Measurements from ENCODE around the gene ARHGAP24. TPM values are rescaled to one million over a fixed set of nuclear protein-coding genes. Genes with fewer than 3 reads are reported as not detected.

ARHGAP24 gene
- polyA plus RNA-seq, 1 donor, result 49.0 TPM

DNA sequence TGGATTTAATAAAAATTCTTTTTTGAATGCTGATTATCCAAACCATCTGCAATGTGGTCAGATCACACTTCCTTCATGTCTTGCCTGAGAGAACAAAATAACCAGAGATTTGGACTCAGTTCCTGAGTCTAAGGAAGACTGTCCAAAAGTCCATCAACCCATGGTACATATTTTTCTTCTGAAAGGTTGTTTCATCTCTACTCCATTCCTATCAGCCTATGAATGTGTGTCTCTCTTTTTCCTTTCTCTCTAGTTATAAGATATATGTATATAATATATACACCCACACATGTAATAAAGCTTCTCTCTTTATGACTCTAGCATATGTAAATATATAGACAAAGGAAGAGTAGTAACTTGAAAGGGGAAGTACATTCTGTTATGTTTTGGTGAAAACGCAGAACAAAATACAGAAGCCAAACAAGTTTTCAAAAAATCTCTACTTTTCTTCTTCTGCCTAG is 226.9 kb downstream of the ARHGAP24 start:
- DNase-seq, result no peak

GRCh38 chr4:85703096-85703495 is 228.1 kb downstream of the ARHGAP24 start:
- DNase-seq, result no peak

DNA sequence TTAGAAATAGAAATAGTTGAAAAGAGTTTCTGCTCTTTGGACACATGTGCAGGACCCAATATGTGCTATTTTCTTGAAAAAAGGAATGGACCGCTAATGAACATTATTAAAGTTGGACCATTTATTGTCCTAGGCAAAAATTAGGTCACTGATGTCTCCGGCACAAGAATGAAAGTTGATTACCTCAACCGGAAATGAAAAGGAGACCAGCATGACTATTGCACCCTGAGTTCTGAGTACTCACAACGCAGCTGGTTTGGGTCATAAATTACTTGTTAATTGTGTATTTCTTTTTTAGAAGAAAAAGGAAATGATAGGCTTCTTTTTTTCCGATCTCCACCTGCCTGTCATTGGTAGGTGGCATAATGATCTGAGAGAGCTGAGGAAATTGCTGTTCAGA is 232.7 kb downstream of the ARHGAP24 start:
- DNase-seq, result no peak

GRCh38 chr4:85708468-85708867 is 233.5 kb downstream of the ARHGAP24 start:
- no peak for DNase-seq

DNA sequence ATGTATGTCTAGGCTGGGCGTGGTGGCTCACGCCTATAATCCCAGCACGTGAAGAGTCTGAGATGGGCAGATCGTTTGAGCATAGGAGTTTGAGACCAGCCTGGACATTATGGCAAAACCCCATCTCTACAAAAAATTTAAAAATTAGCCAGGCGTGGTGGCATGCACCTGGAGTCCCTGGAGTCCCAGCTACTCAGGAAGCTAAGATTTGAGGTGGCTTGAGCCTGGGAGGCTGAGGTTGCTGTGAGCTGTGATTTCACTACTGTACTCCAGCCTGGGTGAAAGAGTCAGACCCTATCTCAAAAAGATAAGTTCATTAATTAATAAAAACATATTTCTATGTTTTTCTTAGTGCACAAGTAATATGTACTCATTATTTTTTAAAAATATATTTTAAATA is 238.1 kb downstream of the ARHGAP24 start:
- DNase-seq, result no peak

DNA sequence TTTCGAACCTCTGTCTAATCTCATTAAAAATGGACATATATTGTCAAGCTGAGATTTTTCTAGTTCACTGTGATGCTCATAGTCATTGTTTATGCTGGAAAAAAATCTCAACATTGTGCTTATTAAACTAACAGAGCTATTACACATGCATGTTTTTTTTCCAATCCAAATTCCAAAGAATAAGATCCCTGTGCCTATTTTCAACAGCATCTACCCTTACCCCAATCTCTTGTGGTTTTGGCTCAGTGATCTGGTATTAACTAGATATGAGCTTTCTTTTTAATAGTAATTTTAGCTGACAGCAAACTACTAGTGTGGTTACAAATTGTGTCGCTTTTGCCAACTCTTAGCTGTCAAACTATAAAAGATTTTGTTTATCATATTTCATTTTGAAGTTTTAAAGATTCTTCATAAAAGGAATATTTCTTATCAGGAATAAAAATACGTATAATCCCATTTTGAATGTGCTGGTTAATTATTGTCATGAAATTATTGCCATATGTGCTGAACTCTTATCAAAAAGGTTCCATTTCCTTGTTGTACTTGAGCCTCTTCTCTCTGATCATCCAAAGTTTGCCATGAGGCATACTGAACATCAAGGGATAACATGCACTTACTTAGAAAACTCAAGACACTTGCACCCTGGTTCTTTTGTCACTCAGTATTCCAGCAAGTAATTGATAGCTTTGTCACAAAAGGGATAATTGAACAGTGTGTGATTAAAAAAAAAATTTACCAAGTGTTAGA is 241.2 kb downstream of the ARHGAP24 start:
- no peak for DNase-seq

DNA sequence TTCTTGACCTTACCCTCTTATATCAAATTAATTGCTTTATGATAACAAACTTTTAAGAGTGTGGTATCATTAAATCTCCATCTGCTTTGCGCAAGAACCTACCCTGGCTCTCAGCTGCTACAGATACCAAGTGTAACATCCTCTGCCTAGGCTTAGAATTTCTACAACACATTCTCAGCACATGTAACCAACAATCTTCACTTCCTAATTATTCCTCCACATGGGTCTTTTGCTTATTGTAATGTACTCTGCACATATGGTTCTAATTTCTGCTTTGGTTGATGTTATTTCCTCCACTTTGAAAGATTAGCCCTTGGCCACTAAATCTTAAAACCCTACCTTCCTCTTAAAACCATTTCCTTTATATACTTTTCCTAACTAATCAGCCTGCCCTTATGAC is 242.4 kb downstream of the ARHGAP24 start:
- no peak for DNase-seq

DNA sequence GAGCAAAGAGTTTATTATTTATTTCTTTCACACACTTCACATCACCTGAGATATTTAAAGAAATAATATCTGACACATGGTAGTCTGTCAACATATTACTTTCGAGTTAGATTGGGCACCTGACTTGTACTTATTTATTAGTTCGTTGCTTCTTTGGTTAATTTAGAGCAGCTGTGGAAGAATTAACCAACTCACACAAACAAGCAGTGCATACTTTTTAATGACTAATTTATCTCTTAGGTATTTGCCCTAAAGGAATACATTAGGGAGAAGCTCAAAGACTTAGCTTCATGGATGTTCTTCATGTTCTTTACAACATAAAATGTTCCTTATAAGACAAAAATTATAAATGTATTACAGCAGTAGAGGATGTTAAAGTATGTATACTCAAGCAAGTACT is 242.9 kb downstream of the ARHGAP24 start:
- no peak for DNase-seq

DNA sequence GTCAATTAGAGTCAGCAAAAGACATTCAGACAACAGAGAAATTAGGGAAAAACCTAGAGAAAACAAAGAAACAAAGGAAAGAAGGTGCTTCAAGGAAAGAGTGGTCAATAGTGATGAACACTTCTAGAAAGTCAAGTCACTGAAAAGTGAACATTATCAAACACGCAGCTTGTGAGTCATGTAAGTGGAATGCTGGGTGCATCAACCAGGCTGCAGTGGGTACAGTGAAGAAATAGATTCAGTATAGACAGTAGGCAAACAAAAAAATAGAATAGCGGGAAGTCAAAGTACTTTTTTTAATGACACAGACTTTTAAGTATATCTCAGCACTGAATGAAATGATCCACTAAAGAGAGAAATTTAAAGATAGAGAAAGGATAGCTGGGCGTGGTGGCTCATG is 245.8 kb downstream of the ARHGAP24 start:
- DNase-seq, result no peak

GRCh38 chr4:85722401-85722800 is 247.5 kb downstream of the ARHGAP24 start:
- DNase-seq, result no peak

- DNase-seq, result no peak
Observed at GRCh38 chr4:85722807-85723206, 247.9 kb downstream of the ARHGAP24 start.

DNA sequence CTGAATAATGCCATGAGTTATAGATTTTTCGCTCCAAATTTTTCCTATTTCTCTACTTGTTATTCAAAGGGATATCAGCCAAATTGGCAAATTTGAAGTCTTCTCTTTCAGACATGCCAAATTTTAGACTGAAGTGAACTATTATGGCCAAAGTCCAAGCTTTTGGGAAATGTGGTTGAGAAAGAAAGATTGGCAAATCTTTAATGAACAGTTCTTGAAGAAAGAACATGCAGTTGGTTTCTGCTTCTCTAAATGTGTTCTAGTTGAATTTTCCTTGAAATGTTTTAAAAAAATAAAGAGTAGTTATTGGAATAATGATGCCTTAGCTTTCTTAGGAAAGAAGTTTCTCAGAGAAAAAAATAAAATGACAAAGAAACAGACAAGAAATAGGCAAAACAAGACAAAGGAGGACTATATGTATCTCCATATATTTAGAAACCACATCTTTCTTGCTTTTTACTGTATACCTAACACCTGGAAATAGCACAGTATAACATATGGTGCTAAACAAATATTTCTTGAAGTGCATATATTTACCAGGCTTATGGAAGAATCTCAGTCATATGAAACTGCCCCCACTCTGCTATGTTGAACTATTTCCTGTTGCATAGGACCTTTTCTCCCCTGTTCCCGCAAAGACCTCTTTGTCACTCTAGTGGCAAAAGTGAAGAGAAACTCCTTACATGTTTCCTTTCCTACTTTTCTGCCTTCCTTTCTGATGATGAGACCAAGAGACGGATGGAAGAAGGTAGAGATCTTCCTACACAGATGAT is 250.0 kb downstream of the ARHGAP24 start:
- peak; percentile 32 for DNase-seq

DNA sequence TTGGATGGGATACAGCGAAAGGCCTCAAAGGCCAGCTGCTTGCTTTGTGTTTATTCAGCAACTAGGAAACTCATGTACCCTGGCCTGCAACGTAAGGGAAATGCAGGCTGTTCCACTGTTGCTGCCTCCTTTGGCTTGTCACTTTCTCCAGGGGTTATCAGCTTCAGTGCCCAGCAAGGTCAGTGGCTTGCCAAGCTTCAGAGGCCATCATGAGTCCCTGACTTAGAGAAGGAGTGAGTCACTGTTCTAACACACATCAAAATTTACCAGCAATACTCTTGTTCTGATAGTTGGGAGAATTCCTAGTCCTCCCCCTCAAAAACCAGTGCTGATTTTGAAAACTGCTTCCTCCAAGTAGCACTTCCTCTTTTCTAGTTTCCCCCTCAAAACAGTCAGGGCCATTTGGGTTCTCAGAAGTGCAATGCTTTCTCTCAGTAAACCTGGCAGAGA is 250.8 kb downstream of the ARHGAP24 start:
- peak; percentile 48 for DNase-seq

- DNase-seq, result no peak
Observed at GRCh38 chr4:85726555-85726954, 251.6 kb downstream of the ARHGAP24 start.

DNA sequence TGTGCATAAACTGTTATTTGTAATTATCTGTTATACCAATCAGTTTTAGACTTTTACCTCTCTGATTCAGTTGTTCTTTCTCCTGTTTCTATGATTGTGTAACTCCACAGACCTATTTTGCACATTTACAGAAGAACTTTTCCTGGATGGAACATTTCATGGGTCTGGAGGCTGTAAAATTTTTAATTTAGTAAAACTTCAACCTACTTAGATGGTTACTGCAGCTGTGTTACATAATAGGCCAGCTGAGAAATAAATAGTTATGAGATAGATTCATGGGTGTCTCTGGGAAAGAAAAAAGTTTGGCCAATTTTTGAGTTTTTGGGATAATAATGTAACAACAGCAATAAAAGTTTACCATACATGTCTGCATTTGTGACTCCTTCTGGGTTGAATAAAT is 253.5 kb downstream of the ARHGAP24 start:
- no peak for DNase-seq

GRCh38 chr4:85732124-85732523 is 257.2 kb downstream of the ARHGAP24 start:
- DNase-seq, result no peak

DNA sequence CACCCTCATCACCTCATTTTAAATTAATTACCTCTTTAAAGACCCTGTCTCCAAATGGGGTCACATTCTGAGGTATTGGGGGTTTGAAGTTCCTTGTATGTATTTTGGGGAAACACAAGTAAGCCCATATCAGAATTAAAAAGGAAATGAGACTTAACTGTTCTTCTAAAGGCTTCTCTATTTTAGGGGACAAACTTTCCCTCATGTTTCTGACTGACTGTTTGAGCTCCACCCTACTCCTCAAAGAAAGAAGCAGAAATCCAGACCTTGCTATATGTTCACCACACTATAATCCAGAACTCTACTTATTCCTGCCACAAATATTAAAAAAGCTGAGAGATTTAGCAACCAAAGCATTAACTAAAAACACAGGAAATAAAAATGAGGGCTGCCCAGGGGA is 258.8 kb downstream of the ARHGAP24 start:
- no peak for DNase-seq

DNA sequence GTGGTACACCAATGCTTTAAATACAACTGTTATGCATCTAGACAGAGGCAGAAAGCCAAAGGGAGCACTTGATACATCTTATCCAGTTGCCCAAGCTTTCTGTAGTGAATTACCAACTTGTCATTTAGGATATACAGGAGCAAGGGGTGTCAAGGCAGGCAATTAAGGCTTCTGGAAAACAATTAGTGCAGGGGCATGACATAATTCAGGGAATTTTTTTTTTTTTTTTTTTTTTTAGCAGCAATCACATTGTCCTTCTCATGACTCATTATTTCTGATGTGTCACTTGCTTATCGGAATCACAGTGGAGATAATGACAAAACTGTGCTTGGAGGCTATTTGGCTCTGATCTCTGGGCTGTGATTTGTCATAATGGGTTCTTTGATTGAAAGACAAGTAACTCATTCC is 259.5 kb downstream of the ARHGAP24 start:
- DNase-seq, result no peak

DNA sequence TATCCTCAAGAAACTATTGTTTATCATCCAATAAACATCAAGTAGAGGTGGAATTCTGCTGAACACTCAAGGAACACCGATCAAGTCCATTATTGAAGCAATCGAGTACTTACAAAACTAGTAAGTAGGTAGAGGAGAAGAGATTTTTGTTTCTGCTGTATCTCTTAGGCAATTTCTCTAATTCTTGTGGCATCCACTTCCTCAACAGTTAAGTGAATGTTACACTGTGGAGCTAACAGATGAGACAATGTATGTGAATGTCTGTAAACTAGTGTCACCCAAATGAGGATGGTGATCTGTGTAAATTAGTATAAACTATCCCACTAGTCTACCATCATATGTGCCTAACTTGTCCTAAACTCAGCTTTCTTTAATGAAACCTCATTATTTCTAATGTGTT is 261.6 kb downstream of the ARHGAP24 start:
- no peak for DNase-seq

DNA sequence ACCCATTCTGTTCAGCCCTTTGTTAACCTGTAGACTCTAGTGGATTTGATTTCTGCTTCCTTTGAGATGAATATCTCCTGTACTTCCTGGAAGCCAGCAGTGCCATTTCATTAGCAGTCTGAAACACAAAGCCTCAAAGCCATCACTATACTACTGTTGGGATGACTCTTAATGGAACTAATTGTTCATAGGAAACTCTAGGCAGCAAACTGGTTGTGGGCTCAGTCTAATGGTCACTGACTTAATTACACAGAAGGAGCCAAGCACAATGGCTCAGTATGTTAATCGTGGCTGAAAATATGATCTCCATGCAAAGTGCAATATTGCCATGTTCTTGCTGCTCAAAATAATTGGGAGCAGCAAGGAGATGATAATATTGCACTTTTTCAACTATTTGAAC is 262.3 kb downstream of the ARHGAP24 start:
- DNase-seq, result no peak

- no peak for DNase-seq
Observed at GRCh38 chr4:85738721-85739120, 263.8 kb downstream of the ARHGAP24 start.

DNA sequence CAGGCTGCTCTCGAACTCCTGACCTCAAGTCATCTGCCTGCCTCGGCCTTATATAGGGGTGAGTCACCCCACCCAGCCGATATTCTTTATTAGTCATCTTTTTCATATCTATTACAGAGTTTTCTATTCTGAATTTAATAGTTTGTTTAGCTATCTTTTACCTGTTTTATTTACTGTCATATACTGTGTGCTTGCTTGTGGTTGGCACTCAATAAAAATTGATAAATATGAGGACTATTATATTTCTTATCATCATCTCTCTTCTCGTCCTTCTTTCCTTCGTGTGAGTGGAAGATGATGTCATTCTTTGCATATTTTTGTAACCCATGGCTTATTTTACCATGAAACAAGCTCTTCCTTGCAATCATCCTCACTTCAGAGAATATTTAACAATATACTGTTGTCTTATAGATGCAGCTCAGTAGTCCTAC is 265.5 kb downstream of the ARHGAP24 start:
- no peak for DNase-seq

- DNase-seq, result no peak
Observed at GRCh38 chr4:85741381-85741780, 266.4 kb downstream of the ARHGAP24 start.
